Measurements from ENCODE around the gene IDUA. TPM values are rescaled to one million over a fixed set of nuclear protein-coding genes. Genes with fewer than 3 reads are reported as not detected.

IDUA gene
- total RNA-seq, 5 donors from 2014 or later (not counting 1 experiment from before 2014, with no cell fraction given), result 60.4 to 96.5 (median 78.7) TPM

- H3K4me1 ChIP-seq (ENCODE audit: control insufficient read depth in 1 of 2, extremely low read depth in 1 of 2, insufficient read depth in 2 of 2, low read length in 2 of 2), result peaks cover 0 to 2% of the 10 kb centered on the region in 2 experiments
- ChIA-PET POLR2A (interaction anchor here in 1 of 2 donors (0.7 kb wide), 1 partner anchor 338 kb away, joined by 8 read pairs; no protein-coding TSS in a partner anchor), CTCF (no interaction called here)
- H3K27ac ChIP-seq (ENCODE audit: low read length), result no peak overlapping the region
- H3K4me3 ChIP-seq (ENCODE audit: control insufficient read depth in 1 of 2, extremely low read depth in 1 of 2, low read length in 1 of 2), result no peak overlapping the region
- ATAC-seq (replicated peaks in 1 of 4) (no peak), DNase-seq (no peak)
- Mint-ChIP-seq H3K4me1 (peaks cover 0 to 3% (median 0%) of the 10 kb centered on the region in 3 donors), H3K27me3 (peaks cover 0 to 5% of the 10 kb centered on the region in 2 donors), H3K27ac (no peak overlapping the region), H3K4me3 (no peak overlapping the region), H3K9me3 (no peaks in the 10 kb centered on the region), H3K36me3 (no peaks in the 10 kb centered on the region)
- no peaks in the 10 kb centered on the region for H3K36me3 ChIP-seq (ENCODE audit: control insufficient read depth in 2 of 2, extremely low read depth in 1 of 2, insufficient read depth in 1 of 2, low read length in 1 of 2)
- no peaks in the 10 kb centered on the region for H3K9me3 ChIP-seq
- peaks cover 0 to 38% of the 10 kb centered on the region in 2 experiments for H3K27me3 ChIP-seq (replicated peaks in 1 of 2; ENCODE audit: control insufficient read depth in 2 of 2, extremely low read depth in 1 of 2, insufficient read depth in 2 of 2, low read length in 1 of 2)
- WGBS (ENCODE audit: insufficient coverage), result 88% methylated on average over 24 of the region's 26 CpGs
Measured at GRCh38 chr4:1036976-1037810, 50.3 kb downstream of the IDUA start.

GRCh38 chr4:1038948-1039492 lies 52.2 kb downstream of the IDUA start:
- no peak overlapping the region for H3K4me3 ChIP-seq (ENCODE audit: control insufficient read depth in 1 of 2, extremely low read depth in 1 of 2, low read length in 1 of 2)
- no peak overlapping the region for H3K4me3 Mint-ChIP-seq
- ATAC-seq (replicated peaks in 1 of 4) (no peak), DNase-seq (no peak)
- peaks cover 0 to 29% of the 10 kb centered on the region in 2 experiments for H3K27me3 ChIP-seq (replicated peaks in 1 of 2; ENCODE audit: control insufficient read depth in 2 of 2, extremely low read depth in 1 of 2, insufficient read depth in 2 of 2, low read length in 1 of 2)
- H3K9me3 ChIP-seq, result no peaks in the 10 kb centered on the region
- WGBS (ENCODE audit: insufficient coverage), result 84% methylated on average over 11 of the region's 16 CpGs
- ChIA-PET CTCF (no interaction called here), POLR2A (no interaction called here)
- no peaks in the 10 kb centered on the region for H3K36me3 ChIP-seq (ENCODE audit: control insufficient read depth in 2 of 2, extremely low read depth in 1 of 2, insufficient read depth in 1 of 2, low read length in 1 of 2)
- H3K36me3 Mint-ChIP-seq, result no peaks in the 10 kb centered on the region
- H3K27ac ChIP-seq (ENCODE audit: low read length), result no peak overlapping the region
- H3K4me1 ChIP-seq (ENCODE audit: control insufficient read depth in 1 of 2, extremely low read depth in 1 of 2, insufficient read depth in 2 of 2, low read length in 2 of 2), result peaks cover 0 to 2% of the 10 kb centered on the region in 2 experiments
- H3K9me3 Mint-ChIP-seq, result no peaks in the 10 kb centered on the region
- peaks cover 0 to 3% (median 0%) of the 10 kb centered on the region in 3 donors for H3K4me1 Mint-ChIP-seq
- H3K27ac Mint-ChIP-seq, result no peak overlapping the region
- H3K27me3 Mint-ChIP-seq, result peaks cover 3 to 4% of the 10 kb centered on the region in 2 donors

- no peak for ATAC-seq (replicated peaks in 1 of 4)
Measured at GRCh38 chr4:1039493-1040343, 52.9 kb downstream of the IDUA start.

GRCh38 chr4:1040344-1041146 lies 53.7 kb downstream of the IDUA start:
- no peaks in the 10 kb centered on the region for H3K36me3 ChIP-seq (ENCODE audit: control insufficient read depth in 2 of 2, extremely low read depth in 1 of 2, insufficient read depth in 1 of 2, low read length in 1 of 2)
- ATAC-seq (replicated peaks in 1 of 4) (no peak), DNase-seq (no peak)
- no peak overlapping the region for H3K4me3 ChIP-seq (ENCODE audit: control insufficient read depth in 1 of 2, extremely low read depth in 1 of 2, low read length in 1 of 2)
- Mint-ChIP-seq H3K36me3 (no peaks in the 10 kb centered on the region), H3K9me3 (no peaks in the 10 kb centered on the region), H3K4me3 (no peak overlapping the region), H3K27me3 (peaks cover 13 to 14% of the 10 kb centered on the region in 2 donors), H3K4me1 (peaks cover 0 to 3% (median 0%) of the 10 kb centered on the region in 3 donors), H3K27ac (no peak overlapping the region)
- POLR2A ChIA-PET, result no interaction called here
- H3K27me3 ChIP-seq (replicated peaks in 1 of 2; ENCODE audit: control insufficient read depth in 2 of 2, extremely low read depth in 1 of 2, insufficient read depth in 2 of 2, low read length in 1 of 2), result peaks cover 0 to 37% of the 10 kb centered on the region in 2 experiments
- H3K27ac ChIP-seq (ENCODE audit: low read length), result no peak overlapping the region
- no peaks in the 10 kb centered on the region for H3K9me3 ChIP-seq
- 86% methylated on average over 19 of the region's 21 CpGs for WGBS (ENCODE audit: insufficient coverage)
- H3K4me1 ChIP-seq (ENCODE audit: control insufficient read depth in 1 of 2, extremely low read depth in 1 of 2, insufficient read depth in 2 of 2, low read length in 2 of 2), result peaks cover 0 to 2% of the 10 kb centered on the region in 2 experiments
- CTCF ChIA-PET, result no interaction called here

More at GRCh38 chr4:1039493-1040343, 52.9 kb downstream of the IDUA start:
- POLR2A ChIA-PET, result no interaction called here
- peaks cover 0 to 32% of the 10 kb centered on the region in 2 experiments for H3K27me3 ChIP-seq (replicated peaks in 1 of 2; ENCODE audit: control insufficient read depth in 2 of 2, extremely low read depth in 1 of 2, insufficient read depth in 2 of 2, low read length in 1 of 2)
- Mint-ChIP-seq H3K4me3 (no peak overlapping the region), H3K27ac (no peak overlapping the region), H3K9me3 (no peaks in the 10 kb centered on the region), H3K27me3 (peaks cover 6% of the 10 kb centered on the region in 2 donors), H3K36me3 (no peaks in the 10 kb centered on the region), H3K4me1 (peaks cover 0 to 3% (median 0%) of the 10 kb centered on the region in 3 donors)
- no peak overlapping the region for H3K4me3 ChIP-seq (ENCODE audit: control insufficient read depth in 1 of 2, extremely low read depth in 1 of 2, low read length in 1 of 2)
- no peaks in the 10 kb centered on the region for H3K9me3 ChIP-seq
- DNase-seq, result no peak
- no peaks in the 10 kb centered on the region for H3K36me3 ChIP-seq (ENCODE audit: control insufficient read depth in 2 of 2, extremely low read depth in 1 of 2, insufficient read depth in 1 of 2, low read length in 1 of 2)
- peaks cover 0 to 2% of the 10 kb centered on the region in 2 experiments for H3K4me1 ChIP-seq (ENCODE audit: control insufficient read depth in 1 of 2, extremely low read depth in 1 of 2, insufficient read depth in 2 of 2, low read length in 2 of 2)
- no peak overlapping the region for H3K27ac ChIP-seq (ENCODE audit: low read length)
- 84% methylated on average over 18 of the region's 20 CpGs for WGBS (ENCODE audit: insufficient coverage)
- CTCF ChIA-PET, result no interaction called here

- Mint-ChIP-seq H3K9me3 (no peaks in the 10 kb centered on the region), H3K4me1 (peaks cover 0 to 3% (median 0%) of the 10 kb centered on the region in 3 donors), H3K36me3 (no peaks in the 10 kb centered on the region), H3K27ac (no peak overlapping the region), H3K4me3 (peak overlapping the region in 1 of 3 donors; percentile 30), H3K27me3 (peaks cover 13 to 15% of the 10 kb centered on the region in 2 donors)
- Histone ChIP-seq H3K27me3 (replicated peaks in 1 of 2; ENCODE audit: control insufficient read depth in 2 of 2, extremely low read depth in 1 of 2, insufficient read depth in 2 of 2, low read length in 1 of 2) (peaks cover 0 to 34% of the 10 kb centered on the region in 2 experiments), H3K9me3 (no peaks in the 10 kb centered on the region), H3K27ac (ENCODE audit: low read length) (no peak overlapping the region), H3K4me3 (ENCODE audit: control insufficient read depth in 1 of 2, extremely low read depth in 1 of 2, low read length in 1 of 2) (no peak overlapping the region), H3K4me1 (ENCODE audit: control insufficient read depth in 1 of 2, extremely low read depth in 1 of 2, insufficient read depth in 2 of 2, low read length in 2 of 2) (peaks cover 0 to 2% of the 10 kb centered on the region in 2 experiments), H3K36me3 (ENCODE audit: control insufficient read depth in 2 of 2, extremely low read depth in 1 of 2, insufficient read depth in 1 of 2, low read length in 1 of 2) (no peaks in the 10 kb centered on the region)
- ChIA-PET POLR2A (no interaction called here), CTCF (no interaction called here)
- ATAC-seq (replicated peaks in 1 of 4) (no peak), DNase-seq (no peak)
- WGBS (ENCODE audit: insufficient coverage), result 79% methylated on average over 28 of the region's 36 CpGs
Measured at GRCh38 chr4:1041147-1041935, 54.5 kb downstream of the IDUA start.

Data from T-cell (primary cell).